Measurements from ENCODE around the gene TMEM192.

Gene TMEM192

DNA sequence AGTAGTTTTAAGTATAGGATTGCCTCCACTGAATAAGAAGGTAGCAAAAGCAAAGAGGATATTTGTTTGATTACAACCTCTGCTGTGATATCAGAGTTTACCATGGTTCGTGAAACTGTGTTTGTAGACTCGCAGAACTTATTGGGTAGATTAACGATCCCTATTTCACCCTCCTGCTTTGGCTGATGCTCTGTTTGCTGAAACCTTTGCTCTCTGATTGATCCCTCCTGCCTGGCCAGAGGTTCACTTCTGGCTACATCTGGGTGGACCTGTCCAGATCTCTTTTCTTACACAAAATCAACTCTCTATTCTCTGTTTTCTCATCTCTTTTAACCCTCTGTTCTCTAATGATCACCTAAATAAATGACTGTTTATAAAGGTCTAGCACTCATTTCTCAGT lies 37.9 kb upstream of the TMEM192 start:
- no peak for TF ChIP-seq CTCF (IDR thresholded peaks at IDR 0.05; ENCODE audit: borderline replicate concordance, control extremely low read depth, extremely low read depth, insufficient read depth, missing control alignments)
- no peak for DNase-seq (ENCODE audit: low spot score)
- in situ Hi-C loops (cut with MboI; ENCODE audit: low sequenced_read_pairs, unreplicated experiment): no loop called here

DNA sequence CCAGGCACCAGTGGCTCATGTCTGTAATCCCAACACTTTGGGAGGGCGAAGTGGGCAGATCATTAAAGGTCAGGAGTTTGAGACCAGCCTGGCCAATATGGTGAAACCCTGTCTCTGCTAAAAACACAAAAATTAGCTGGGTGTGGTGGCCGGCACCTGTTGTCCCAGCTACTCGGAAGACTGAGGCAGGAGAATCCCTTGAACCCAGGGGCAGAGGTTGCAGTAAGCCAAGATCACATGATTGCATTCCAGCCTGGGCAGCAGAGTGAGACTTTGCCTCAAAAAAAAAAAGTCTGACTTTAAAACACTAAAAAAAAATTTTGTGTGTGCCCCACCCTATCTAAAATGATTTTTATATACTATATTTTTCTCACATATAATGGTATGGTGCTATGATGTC lies 26.2 kb upstream of the TMEM192 start:
- in situ Hi-C loops (cut with MboI; ENCODE audit: low sequenced_read_pairs, unreplicated experiment): loop anchor here (10.0 kb wide), 2 partner anchors 206 to 326 kb away; no protein-coding TSS in a partner anchor
- DNase-seq (ENCODE audit: low spot score): no peak
- no peak for TF ChIP-seq CTCF (IDR thresholded peaks at IDR 0.05; ENCODE audit: borderline replicate concordance, control extremely low read depth, extremely low read depth, insufficient read depth, missing control alignments)

DNA sequence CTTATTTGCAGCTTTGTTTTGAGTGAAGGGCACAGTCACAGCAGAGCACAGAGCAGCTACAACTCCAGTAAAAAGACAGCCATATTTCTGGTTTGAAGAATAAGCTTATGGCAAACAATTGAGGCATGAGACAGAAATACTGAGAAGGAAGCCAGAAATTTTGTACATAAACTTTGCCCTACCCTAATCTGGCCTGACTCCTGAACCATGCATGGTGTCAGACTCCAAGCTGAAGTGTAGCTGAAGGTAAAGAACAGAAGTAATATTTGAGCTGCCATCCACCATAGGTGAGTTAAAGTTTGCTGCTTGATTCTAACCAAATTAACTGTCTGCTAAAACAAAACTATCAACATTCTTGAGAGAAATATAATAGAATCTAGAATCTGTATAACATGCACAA lies 24.5 kb upstream of the TMEM192 start:
- TF ChIP-seq CTCF (IDR thresholded peaks at IDR 0.05; ENCODE audit: borderline replicate concordance, control extremely low read depth, extremely low read depth, insufficient read depth, missing control alignments): no peak
- in situ Hi-C loops (cut with MboI; ENCODE audit: low sequenced_read_pairs, unreplicated experiment): loop anchor here (10.0 kb wide), 2 partner anchors 208 to 328 kb away; no protein-coding TSS in a partner anchor
- DNase-seq (ENCODE audit: low spot score): no peak

GRCh38 chr4:165136529-165136928 lies 23.9 kb upstream of the TMEM192 start:
- DNase-seq (ENCODE audit: low spot score): no peak
- in situ Hi-C loops (cut with MboI; ENCODE audit: low sequenced_read_pairs, unreplicated experiment): loop anchor here (10.0 kb wide), 2 partner anchors 208 to 328 kb away; no protein-coding TSS in a partner anchor
- no peak for TF ChIP-seq CTCF (IDR thresholded peaks at IDR 0.05; ENCODE audit: borderline replicate concordance, control extremely low read depth, extremely low read depth, insufficient read depth, missing control alignments)

DNA sequence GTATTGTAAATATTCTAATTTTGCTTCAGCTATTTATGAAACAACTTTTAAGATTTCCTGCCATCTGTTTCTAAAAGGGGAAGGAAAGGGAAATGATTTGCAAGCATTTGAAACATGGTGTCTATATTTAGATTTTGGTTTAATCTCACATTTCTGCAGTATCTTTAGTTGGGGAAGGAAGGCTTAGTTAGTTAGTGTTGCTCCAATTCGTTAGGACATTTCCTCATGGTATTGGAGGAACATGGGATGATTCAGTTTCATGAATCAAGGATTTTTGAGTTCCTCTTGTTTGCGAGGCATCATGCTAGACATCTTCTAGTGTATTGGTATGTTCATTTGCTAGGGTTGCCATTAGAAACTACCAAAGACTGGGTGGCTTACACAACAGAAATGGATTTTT lies 20.5 kb upstream of the TMEM192 start:
- no peak for DNase-seq (ENCODE audit: low spot score)
- in situ Hi-C loops (cut with MboI; ENCODE audit: low sequenced_read_pairs, unreplicated experiment): loop anchor here (10.0 kb wide), 2 partner anchors 212 to 332 kb away; no protein-coding TSS in a partner anchor
- TF ChIP-seq CTCF (IDR thresholded peaks at IDR 0.05; ENCODE audit: borderline replicate concordance, control extremely low read depth, extremely low read depth, insufficient read depth, missing control alignments): no peak

DNA sequence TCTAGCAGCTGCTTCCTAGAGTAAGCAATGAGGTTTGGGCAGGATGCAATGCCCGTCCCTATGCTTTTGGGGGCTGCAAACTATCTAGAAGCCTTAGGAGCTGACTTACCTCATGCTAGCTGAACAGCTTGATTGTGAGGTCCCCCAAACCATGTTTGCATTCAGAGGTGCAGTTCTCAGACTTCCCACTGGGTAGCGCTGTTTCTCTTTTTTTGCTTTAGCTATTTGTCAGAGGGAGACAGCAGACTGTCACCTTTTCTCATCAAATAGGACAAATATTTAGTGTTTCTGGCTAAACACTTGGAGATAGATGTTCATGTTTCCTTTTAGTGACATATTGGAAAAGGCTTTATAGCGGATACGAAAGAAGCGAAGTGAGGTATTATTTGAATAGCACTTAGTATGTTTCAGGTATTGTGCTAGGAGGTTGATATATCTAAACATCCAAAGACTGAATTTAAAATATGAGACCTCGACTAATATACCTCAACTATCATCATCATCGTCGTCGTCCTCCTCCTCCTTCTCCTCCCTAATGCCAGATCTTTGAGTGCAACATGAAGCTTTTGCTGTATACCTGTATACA lies 18.7 kb upstream of the TMEM192 start:
- TF ChIP-seq CTCF (IDR thresholded peaks at IDR 0.05; ENCODE audit: borderline replicate concordance, control extremely low read depth, extremely low read depth, insufficient read depth, missing control alignments): peak; percentile 88
- DNase-seq (ENCODE audit: low spot score): peak; percentile 60
- in situ Hi-C loops (cut with MboI; ENCODE audit: low sequenced_read_pairs, unreplicated experiment): loop anchor here (10.0 kb wide), 2 partner anchors 213 to 333 kb away; no protein-coding TSS in a partner anchor

Measured in GM13976 (cell line).